HEK293 (cell line): ENCODE results near the gene LYRM1.
A peak's percentile ranks its signal among the peaks of the same experiment; 100 is the strongest.

Experiments used
- CTCF ChIA-PET: fragments of 350-600 bp; formaldehyde crosslinking; extraction: SDS; loops from one replicate; lab custom pipeline; 2021; ENCODE audit warnings: antibody characterized with exemption; lab: Yijun Ruan, JAX
- POLR2A ChIA-PET: fragments of 300-600 bp; formaldehyde crosslinking; extraction: SDS; loops from one replicate; lab custom pipeline; 2020; ENCODE audit warnings: antibody characterized with exemption, inconsistent platforms; lab: Yijun Ruan, JAX
- H3K27ac ChIP-seq: fragments of 200-500 bp; sonication (Bioruptor generic); 2 replicates; pipeline ENCODE4 v1.5.1; 2014; ENCODE audit warnings: low read depth, low read length, control low read depth, inconsistent platforms; ENCODE audit errors: extremely low read depth
- H3K36me3 ChIP-seq, 2 experiments: fragments of 200-500 bp in 1 of 2; sonication (Bioruptor generic) in 1 of 2; 1 replicate in 1 of 2; 2 replicates in 1 of 2; pipeline ENCODE4 v1.5.1; 2014 to 2017; ENCODE audit warnings: inconsistent platforms in 2 of 2, low read length in 2 of 2; ENCODE audit not compliant: control insufficient read depth in 2 of 2, insufficient read depth in 1 of 2
- H3K4me1 ChIP-seq: fragments of 200-500 bp; sonication (Bioruptor generic); 2 replicates; pipeline ENCODE4 v1.5.1; 2014; ENCODE audit warnings: mild to moderate bottlenecking, low read length, inconsistent platforms; ENCODE audit not compliant: control insufficient read depth, insufficient read depth
- H3K4me3 ChIP-seq: 2 replicates; pipeline ENCODE4 v1.5.1; 2011; ENCODE audit warnings: low read depth, mild to moderate bottlenecking, control low read depth, low read length, moderate library complexity
- H3K9me3 ChIP-seq: fragments of 200-500 bp; sonication (Bioruptor generic); 2 replicates; pipeline ENCODE4 v1.5.1; 2014; ENCODE audit warnings: low read depth, low read length, inconsistent platforms; ENCODE audit not compliant: control insufficient read depth, insufficient read depth
- GLI2 ChIP-seq: fragments of 450-650 bp; formaldehyde crosslinking; IDR thresholded peaks from 2 replicates; pipeline ENCODE4; 2017; ENCODE audit warnings: missing biosample characterization, missing genetic modification characterization, low read depth, borderline replicate concordance
- KLF8 ChIP-seq: fragments of 450-650 bp; formaldehyde crosslinking; IDR thresholded peaks from 2 replicates; pipeline ENCODE4 v1.5.1; 2016; ENCODE audit warnings: missing biosample characterization, missing genetic modification characterization
- PBX3 ChIP-seq: sonication (generic); formaldehyde crosslinking; IDR thresholded peaks from 2 replicates; pipeline ENCODE4 v1.8.1; 2022; ENCODE audit warnings: mild to moderate bottlenecking, moderate library complexity, missing genetic modification reagents
- REPIN1 ChIP-seq: fragments of 450-650 bp; formaldehyde crosslinking; IDR thresholded peaks from 2 replicates; pipeline ENCODE4 v1.5.1; 2017; ENCODE audit warnings: missing biosample characterization, missing genetic modification characterization, low read depth
- SCRT2 ChIP-seq: fragments of 450-650 bp; formaldehyde crosslinking; IDR thresholded peaks from 2 replicates; pipeline ENCODE4 v1.5.1; 2016; ENCODE audit warnings: missing biosample characterization, missing genetic modification characterization
- ZEB2 ChIP-seq: fragments of 450-650 bp; formaldehyde crosslinking; IDR thresholded peaks from 2 replicates; pipeline ENCODE4 v1.5.1; 2016; ENCODE audit warnings: missing biosample characterization, missing genetic modification characterization
- ZNF138 ChIP-seq: fragments of 450-650 bp; formaldehyde crosslinking; IDR thresholded peaks from 2 replicates; pipeline ENCODE4 v1.5.1; 2016; ENCODE audit warnings: missing biosample characterization, missing genetic modification characterization, borderline replicate concordance
- ZNF146 ChIP-seq: fragments of 450-650 bp; formaldehyde crosslinking; IDR thresholded peaks from 2 replicates; pipeline ENCODE4 v1.5.1; 2016; ENCODE audit warnings: missing biosample characterization, missing genetic modification characterization
- ZNF24 ChIP-seq: fragments of 450-650 bp; formaldehyde crosslinking; IDR thresholded peaks from 2 replicates; pipeline ENCODE4 v1.5.1; 2016; ENCODE audit warnings: missing biosample characterization, missing genetic modification characterization
- ZNF514 ChIP-seq: fragments of 450-650 bp; formaldehyde crosslinking; IDR thresholded peaks from 2 replicates; pipeline ENCODE4 v1.5.1; 2016; ENCODE audit warnings: missing biosample characterization, missing genetic modification characterization
- ZNF571 ChIP-seq: fragments of 450-650 bp; formaldehyde crosslinking; IDR thresholded peaks from 2 replicates; pipeline ENCODE4 v1.5.0; 2017; ENCODE audit warnings: missing biosample characterization, missing genetic modification characterization
- ZNF701 ChIP-seq: fragments of 450-650 bp; formaldehyde crosslinking; IDR thresholded peaks from 2 replicates; pipeline ENCODE4 v1.5.1; 2016; ENCODE audit warnings: missing biosample characterization, missing genetic modification characterization
- ZNF777 ChIP-seq: fragments of 450-650 bp; formaldehyde crosslinking; IDR thresholded peaks from 2 replicates; pipeline ENCODE4 v1.5.1; 2017; ENCODE audit warnings: missing biosample characterization, missing genetic modification characterization, borderline replicate concordance
- ZNF785 ChIP-seq: fragments of 450-650 bp; formaldehyde crosslinking; IDR thresholded peaks from 2 replicates; pipeline ENCODE4 v1.5.1; 2016; ENCODE audit warnings: missing biosample characterization, missing genetic modification characterization
- TF ChIP-seq, protein P1 (sequence below): fragments of 450-650 bp; formaldehyde crosslinking; IDR thresholded peaks from 2 replicates; pipeline ENCODE4 v1.5.1; 2017; ENCODE audit warnings: missing biosample characterization, missing genetic modification characterization
- TF ChIP-seq, protein P2 (sequence below): fragments of 450-650 bp; formaldehyde crosslinking; IDR thresholded peaks from 2 replicates; pipeline ENCODE4 v1.5.1; 2016; ENCODE audit warnings: missing biosample characterization, missing genetic modification characterization
- TF ChIP-seq, protein P3 (sequence below): fragments of 450-650 bp; formaldehyde crosslinking; IDR thresholded peaks from 2 replicates; pipeline ENCODE4 v1.5.1; 2016; ENCODE audit warnings: missing biosample characterization, missing genetic modification characterization

LYRM1 gene

GRCh38 chr16:20902426-20902825, 1.9 kb downstream of the LYRM1 start:
- no peak overlapping the region for H3K27ac ChIP-seq
- no peaks in the 10 kb centered on the region for H3K9me3 ChIP-seq
- TF ChIP-seq SCRT2 (no peak), ZNF701 (tag by site-specific recombination) (no peak), REPIN1 (tag by site-specific recombination) (no peak), KLF8 (no peak), GLI2 (tag by site-specific recombination) (no peak), ZNF514 (no peak), ZNF146 (tag by site-specific recombination) (no peak), ZNF571 (tag by site-specific recombination) (no peak), ZNF785 (tag by site-specific recombination) (no peak), ZEB2 (tag by site-specific recombination) (no peak)
- TF ChIP-seq, protein P1, sequence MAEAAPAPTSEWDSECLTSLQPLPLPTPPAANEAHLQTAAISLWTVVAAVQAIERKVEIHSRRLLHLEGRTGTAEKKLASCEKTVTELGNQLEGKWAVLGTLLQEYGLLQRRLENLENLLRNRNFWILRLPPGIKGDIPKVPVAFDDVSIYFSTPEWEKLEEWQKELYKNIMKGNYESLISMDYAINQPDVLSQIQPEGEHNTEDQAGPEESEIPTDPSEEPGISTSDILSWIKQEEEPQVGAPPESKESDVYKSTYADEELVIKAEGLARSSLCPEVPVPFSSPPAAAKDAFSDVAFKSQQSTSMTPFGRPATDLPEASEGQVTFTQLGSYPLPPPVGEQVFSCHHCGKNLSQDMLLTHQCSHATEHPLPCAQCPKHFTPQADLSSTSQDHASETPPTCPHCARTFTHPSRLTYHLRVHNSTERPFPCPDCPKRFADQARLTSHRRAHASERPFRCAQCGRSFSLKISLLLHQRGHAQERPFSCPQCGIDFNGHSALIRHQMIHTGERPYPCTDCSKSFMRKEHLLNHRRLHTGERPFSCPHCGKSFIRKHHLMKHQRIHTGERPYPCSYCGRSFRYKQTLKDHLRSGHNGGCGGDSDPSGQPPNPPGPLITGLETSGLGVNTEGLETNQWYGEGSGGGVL (tag by site-specific recombination) = no peak
- TF ChIP-seq, protein P2, sequence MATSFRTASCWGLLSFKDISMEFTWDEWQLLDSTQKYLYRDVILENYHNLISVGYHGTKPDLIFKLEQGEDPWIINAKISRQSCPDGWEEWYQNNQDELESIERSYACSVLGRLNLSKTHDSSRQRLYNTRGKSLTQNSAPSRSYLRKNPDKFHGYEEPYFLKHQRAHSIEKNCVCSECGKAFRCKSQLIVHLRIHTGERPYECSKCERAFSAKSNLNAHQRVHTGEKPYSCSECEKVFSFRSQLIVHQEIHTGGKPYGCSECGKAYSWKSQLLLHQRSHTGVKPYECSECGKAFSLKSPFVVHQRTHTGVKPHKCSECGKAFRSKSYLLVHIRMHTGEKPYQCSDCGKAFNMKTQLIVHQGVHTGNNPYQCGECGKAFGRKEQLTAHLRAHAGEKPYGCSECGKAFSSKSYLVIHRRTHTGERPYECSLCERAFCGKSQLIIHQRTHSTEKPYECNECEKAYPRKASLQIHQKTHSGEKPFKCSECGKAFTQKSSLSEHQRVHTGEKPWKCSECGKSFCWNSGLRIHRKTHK = no peak
- CTCF ChIA-PET = no interaction called here
- H3K36me3 ChIP-seq = peaks cover 0 to under 1% of the 10 kb centered on the region in 2 experiments; a peak in 1 of 3 replicates
- POLR2A ChIA-PET = interaction anchor here (0.8 to 1.6 kb wide), 2 partner anchors 37 to 52 kb away, joined by 3 read pairs; no protein-coding TSS in a partner anchor
- peaks cover 10% of the 10 kb centered on the region; the same call in 1 of the 2 replicates for H3K4me1 ChIP-seq
- no peak overlapping the region for H3K4me3 ChIP-seq

DNA sequence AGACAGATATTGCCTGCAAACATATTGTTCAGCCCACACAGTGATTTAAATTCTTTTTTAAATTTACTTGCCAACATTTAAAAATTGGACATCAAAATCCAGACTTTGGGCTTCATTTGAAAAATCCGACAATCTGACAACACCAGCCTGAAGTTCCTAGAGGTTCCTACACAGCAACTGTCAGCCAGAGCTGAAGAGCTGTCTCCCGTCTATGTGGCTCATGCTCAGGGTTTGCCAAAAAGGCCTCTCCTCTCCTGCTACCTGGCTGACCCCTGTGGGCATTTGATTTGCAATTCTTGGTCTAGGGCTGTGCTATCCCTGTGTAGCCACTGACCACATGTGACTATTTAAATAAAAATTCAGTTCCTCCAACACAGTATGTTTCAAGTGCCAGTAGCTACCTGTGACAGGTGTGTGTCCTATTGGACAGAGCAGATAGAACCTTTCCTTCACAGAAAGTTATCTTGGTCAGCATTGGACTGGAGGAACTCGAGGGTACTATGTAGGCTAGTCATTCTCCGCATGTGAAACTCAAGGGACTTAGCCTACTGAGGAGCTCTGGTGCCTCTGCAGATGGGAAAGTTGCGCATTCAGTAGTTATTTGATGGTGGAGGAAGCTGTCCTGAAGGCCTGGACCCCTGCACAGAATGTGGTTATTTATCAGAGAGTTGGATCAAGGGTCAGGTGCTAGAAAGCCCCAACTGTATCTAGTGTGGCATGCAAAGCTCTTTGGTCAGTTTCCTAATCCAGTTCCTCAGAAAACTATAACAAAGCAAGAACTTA, 2.7 kb downstream of the LYRM1 start:
- CTCF ChIA-PET = interaction anchor here (1.0 kb wide), 1 partner anchor 53 kb away, joined by 4 read pairs; no protein-coding TSS in a partner anchor
- POLR2A ChIA-PET = interaction anchor here (1.6 kb wide), 1 partner anchor 53 kb away, joined by 3 read pairs; no protein-coding TSS in a partner anchor
- TF ChIP-seq PBX3 (CRISPR knock-in tag) = no peak
- TF ChIP-seq ZNF777 = no peak
- no peak for TF ChIP-seq ZNF138 (tag by site-specific recombination)

GRCh38 chr16:20903899-20904506, 3.4 kb downstream of the LYRM1 start:
- peak; percentile 77; the same call in 1 of the 2 replicates for TF ChIP-seq ZNF24 (tag by site-specific recombination)
- TF ChIP-seq, protein P3, sequence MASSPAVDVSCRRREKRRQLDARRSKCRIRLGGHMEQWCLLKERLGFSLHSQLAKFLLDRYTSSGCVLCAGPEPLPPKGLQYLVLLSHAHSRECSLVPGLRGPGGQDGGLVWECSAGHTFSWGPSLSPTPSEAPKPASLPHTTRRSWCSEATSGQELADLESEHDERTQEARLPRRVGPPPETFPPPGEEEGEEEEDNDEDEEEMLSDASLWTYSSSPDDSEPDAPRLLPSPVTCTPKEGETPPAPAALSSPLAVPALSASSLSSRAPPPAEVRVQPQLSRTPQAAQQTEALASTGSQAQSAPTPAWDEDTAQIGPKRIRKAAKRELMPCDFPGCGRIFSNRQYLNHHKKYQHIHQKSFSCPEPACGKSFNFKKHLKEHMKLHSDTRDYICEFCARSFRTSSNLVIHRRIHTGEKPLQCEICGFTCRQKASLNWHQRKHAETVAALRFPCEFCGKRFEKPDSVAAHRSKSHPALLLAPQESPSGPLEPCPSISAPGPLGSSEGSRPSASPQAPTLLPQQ (tag by site-specific recombination) = no peak
- TF ChIP-seq, all 188 proteins: peak for 1
- ChIA-PET POLR2A (interaction anchor here (1.6 kb wide), 1 partner anchor 53 kb away, joined by 3 read pairs; no protein-coding TSS in a partner anchor), CTCF (no interaction called here)
- H3K27ac ChIP-seq = no peak overlapping the region
- H3K4me3 ChIP-seq = no peak overlapping the region
- H3K36me3 ChIP-seq = no peaks in the 10 kb centered on the region
- H3K9me3 ChIP-seq = no peaks in the 10 kb centered on the region
- H3K4me1 ChIP-seq = peaks cover 10% of the 10 kb centered on the region; the same call in 1 of the 2 replicates

More for the DNA sequence above, 2.7 kb downstream of the LYRM1 start:
- no peaks in the 10 kb centered on the region for H3K9me3 ChIP-seq
- no peak overlapping the region for H3K27ac ChIP-seq
- H3K36me3 ChIP-seq = no peaks in the 10 kb centered on the region
- H3K4me1 ChIP-seq = peaks cover 10% of the 10 kb centered on the region; the same call in 1 of the 2 replicates
- H3K4me3 ChIP-seq = no peak overlapping the region
